HUDEP-2 (cell line): ENCODE results near the gene TMEM233.
"Not testable (repeated sequence)": the region's sequence is repeated elsewhere in the genome, so short reads cannot be mapped to it uniquely, and the experiment has no call there.

ENCODE experiments used
- DNase-seq, 76 experiments: peaks; one replicate each; lab custom pipeline; 2025; ENCODE audit not compliant: unreplicated experiment in 76 of 76; lab: John Stamatoyannopoulos, UW

Gene TMEM233

DNA sequence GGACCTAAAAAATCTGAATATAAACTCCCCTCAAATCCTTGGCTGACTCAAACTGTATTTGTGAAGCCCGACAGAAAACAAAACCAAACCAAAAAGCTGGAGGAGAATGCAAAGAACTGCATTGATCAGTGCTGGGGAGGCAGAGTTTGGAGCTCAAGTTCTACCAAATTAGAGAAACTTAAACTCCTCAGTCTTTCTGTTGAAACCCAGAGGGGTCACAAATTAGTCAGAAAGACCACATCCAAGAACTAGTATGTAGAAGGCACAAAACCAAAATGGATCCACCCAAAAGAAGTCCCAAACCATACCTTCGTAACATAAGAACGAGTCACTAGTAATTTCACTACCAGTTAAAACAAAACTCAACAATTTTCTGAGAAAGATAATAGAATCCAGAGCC is 59.1 kb downstream of the TMEM233 start:
- no peak for DNase-seq

DNA sequence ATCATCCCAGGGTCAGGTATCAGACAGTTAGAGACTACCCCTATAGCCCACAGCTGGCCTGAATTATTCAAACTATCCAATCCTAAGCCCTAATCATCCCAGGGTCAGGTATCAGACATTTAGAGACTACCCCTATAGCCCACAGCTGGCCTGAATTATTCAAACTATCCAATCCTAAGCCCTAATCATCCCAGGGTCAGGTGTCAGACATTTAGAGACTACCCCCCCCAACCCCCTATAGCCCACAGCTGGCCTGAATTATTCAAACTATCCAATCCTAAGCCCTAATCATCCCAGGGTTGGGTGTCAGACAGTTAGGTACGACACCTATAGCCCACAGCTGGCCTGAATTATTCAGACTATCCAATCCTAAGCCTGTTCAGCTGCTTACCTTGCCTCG is 63.4 kb downstream of the TMEM233 start:
- DNase-seq = not testable (repeated sequence)

DNA sequence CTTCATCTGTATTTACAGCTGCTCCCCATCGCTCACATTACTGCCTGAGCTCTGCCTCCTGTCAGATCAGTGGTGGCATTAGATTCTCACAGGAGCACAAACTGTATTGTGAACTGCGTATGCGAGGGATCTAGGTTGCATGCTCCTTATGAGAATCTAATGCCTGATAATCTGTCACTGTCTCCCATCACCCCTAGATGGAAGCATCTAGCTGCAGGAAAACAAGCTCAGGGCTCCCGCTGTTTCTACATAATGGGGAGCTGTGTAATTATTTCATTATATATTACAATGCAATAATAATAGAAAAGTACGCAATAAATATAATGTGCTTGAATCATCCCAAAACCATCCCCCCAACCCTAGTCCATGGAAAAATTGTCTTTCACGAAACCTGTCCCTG is 64.6 kb downstream of the TMEM233 start:
- peak in 4 of 76 experiments; percentile 8 to 16 (median 14) for DNase-seq

DNA sequence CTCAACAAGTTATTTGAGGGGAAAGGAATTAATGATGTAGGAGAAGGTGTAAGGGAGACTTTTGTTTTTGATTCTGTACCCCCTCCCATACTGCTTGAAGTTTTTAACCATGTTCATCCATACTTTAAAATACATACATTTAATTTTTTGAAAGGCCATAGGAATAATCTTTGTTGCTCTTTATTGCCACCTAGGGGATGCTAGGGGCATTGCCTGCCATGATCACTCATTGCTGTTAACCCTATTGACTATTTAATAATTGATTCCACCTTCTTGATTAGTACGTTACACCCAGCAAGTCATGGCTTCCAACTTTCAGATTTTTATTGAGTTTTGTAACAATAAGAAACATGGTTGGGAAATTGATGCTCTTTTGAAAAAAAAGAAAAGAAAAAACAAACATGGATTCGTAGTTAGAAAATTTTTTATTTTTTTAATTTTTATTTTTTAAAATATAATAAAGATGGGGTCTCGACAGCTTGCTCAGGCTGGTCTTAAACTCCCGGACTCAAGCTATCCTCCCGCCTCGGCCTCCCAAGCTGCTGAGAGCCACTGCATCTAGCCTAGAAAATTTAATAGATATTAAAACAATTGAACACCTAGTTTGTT is 65.8 kb downstream of the TMEM233 start:
- peak in 39 of 76 experiments; percentile 5 to 73 (median 44) for DNase-seq

DNA sequence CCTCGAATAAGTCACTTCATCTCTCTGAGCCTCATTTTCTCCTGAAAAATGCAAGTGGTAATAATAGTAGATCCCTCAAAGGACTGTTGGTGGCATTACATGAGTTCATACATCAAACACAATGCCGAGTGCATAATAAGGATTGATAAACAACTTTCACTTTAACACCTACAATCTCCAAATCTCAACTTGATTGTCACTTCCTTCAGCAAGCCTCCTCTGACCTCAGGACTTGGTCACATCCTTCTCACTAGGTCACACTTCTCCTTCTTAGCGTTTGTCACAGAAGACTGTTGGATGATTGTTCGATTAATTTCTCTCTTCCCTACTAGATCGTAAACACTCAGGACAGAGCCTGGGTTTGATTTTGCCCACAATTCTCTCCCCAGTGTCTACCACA is 66.5 kb downstream of the TMEM233 start:
- DNase-seq = no peak

DNA sequence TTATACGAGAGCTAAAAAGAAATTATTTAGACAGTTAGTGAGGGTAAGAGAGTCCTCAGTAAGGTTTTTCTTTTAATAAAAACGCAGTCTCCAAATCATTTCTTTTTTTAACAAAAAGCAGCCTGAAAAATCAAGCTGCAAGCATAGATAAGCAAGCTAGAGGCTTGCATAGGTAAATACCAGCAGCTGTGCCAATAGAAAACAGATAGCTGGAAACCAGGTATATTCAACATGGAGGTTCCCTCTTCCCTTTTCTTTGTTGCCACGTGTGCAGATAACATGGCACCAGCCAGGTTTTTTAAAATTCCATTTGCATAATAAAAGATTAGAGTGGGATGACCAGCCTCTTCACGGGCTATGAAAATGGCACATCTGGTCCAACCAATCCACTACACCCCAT is 68.3 kb downstream of the TMEM233 start:
- DNase-seq = peak in 1 of 76 experiments; percentile 11

DNA sequence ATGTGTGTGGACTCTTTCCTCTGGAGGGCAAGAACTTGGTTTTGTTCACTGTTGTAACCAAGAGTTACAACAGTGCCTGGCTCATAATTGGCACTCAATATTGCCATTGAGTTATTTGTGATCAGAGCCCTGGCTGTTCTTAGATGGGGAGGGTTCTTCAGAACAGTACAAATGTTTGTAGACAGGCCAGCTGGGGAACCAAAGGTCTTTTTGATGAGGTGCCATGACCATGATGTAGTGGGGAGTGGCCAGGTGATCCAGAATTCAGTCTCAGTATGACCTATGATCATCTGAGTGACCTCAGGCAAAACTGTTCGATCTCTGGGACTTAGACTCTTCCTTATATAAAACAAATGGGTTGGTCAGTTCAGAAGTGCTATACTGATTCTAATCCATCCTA is 71.1 kb downstream of the TMEM233 start:
- DNase-seq = peak in 1 of 76 experiments; percentile 12

DNA sequence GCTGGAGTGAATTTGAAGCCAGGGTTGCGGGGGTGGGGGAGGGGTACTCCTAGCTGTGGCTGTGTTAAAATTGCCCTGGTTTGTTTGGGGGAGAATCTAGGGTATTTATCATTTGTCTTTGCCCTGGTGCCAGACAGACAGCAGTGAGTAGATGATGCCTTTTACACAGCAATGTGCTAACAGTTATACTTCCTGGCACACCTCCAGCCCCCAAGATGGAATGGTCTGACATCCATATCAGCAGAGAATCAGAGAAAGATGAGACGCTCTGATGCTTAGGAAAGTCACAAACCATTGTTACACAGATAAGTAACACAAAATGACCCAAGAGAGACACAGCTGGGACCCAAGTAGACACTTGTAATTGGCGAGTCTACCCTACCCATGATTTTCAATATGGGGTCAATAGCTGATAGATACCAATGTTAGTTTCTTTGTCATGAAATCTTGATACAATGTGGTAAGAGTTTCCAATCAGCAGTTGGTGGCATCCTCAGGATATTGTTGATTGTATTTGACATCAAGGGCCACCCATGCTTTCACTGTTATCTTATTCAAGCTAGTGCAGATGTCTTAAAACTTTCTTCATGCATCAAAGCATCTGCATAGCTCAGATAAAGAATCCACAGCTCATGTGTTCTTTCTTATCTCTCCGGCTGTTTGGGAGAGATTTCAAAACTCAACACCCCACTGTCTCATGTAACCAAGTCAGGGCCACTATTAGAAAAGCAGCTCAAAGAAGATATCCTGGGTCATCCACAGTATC is 71.8 kb downstream of the TMEM233 start:
- peak in 75 of 76 experiments; percentile 12 to 99 (median 83) for DNase-seq

DNA sequence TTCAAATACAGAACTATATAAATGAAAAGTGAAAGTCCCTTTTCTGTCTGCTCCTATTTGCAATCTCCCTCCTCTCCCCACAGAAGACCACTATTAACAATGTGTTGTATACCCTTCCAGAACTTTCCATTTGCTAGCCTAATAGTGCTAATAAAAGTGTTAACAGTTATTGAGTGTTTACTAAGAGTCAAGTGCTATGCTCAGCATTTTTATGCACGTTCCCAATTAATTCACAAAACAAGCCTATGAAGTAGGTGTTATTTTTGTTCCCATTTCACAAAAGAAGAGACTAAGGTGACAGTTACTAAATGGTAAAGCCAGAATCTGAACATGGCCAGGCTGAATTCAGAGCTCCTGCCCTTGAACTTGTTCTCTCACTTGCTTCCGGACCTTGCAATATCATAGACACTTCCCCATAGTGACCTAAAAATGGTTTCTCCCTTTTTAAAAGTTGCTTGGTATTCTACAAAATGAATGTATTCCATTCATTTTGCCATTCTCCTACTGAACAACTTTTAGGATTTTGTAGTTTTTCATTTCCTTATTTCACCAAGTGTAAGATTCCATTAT is 72.7 kb downstream of the TMEM233 start:
- peak in 2 of 76 experiments; percentile 15 to 26 for DNase-seq

DNA sequence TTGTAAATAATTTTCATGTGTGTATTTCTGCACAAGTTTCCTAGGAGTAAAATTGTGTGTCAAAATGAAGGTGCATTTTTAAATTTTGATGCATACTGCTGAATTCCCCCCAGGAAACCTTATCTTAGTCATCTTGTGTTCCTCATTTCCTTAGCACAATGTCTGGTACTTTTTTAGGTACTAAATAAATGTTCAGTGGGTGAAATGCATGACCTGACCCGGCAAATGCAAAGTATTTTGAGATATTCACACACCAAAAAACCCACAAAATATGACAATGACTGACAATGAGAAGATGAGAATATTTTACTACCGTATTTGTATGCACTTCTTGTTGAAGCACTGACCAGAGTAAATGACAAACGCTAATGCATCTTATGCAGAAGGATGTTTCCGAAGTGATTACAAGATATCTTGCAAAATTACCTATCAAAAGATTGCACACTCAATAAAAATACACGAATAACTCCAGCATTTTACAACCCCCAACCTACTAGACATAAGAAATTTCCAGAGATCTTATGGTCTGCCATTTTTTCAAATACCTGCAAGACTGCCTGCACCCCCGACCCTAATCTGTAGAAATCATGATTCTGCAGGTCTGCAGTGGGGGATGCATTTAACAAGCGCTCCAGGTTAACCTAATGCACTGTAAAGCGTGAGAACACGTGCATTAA is 73.5 kb downstream of the TMEM233 start:
- no peak for DNase-seq

DNA sequence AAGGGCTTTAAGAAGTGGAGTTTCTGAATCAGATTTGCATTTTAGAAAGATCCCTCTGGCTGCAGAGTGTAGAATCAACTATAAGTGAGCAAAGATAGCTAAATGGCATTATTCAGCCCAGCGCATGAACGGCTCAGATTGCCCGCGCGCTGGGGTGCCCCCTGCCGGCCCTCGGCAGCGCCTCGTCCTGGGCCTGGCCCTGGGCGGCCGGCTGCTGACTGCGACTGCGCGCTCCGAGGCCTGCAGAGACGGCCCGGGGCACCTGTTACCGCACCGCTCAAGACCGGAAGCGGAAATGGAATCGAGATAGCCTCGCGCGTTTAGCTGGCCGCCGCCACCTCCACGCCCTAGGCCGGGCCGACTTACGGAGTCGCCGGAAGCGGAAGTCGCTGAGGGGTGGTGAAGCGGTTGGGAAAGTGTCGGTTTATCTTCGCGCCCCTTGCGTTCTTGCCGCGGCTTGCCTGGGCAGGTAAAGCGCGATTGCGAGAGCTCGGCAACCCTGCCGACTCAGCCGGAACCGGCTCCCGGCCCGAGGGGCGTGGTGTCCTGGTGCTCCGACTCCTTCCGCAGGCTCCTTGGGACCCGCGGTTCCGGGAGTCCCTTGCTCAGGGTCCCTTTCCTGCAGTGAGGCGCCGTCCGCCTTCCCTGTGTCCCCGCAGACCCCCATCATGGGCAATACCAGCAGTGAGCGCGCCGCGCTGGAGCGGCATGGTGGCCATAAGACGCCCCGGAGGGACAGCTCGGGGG is 74.2 kb downstream of the TMEM233 start, which contains the start of gene PRKAB1:
Gene PRKAB1 (plus strand): TSS at position 557 of the 747 bp plus-strand sequence. CDS start 112 bp downstream, at position 669.
- DNase-seq = peak in 75 of 76 experiments; percentile 38 to 98 (median 95)

DNA sequence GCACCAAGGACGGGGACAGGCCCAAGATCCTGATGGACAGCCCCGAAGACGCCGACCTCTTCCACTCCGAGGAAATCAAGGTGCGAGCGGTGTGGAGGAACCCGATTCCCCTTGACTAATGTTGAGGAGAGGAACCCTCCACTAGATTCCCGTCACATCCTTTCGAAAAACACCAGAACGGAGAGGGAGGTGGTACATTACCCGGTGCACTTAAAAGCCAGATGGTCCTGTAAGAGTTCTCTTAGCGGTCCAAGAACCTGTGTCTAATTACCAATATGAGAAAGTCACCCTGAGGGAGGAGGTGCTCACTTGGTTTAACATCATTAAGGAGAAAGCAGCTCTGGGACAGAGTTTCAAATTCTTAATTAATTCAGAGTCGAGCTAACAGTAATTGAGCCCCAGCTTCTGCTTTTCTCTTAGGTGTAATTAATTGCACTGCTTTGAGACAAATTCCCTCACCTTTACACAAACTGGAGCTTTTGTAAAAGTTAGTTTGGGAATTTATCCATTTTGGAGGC is 74.8 kb downstream of the TMEM233 start:
- DNase-seq = peak in 2 of 76 experiments; percentile 40 to 50

DNA sequence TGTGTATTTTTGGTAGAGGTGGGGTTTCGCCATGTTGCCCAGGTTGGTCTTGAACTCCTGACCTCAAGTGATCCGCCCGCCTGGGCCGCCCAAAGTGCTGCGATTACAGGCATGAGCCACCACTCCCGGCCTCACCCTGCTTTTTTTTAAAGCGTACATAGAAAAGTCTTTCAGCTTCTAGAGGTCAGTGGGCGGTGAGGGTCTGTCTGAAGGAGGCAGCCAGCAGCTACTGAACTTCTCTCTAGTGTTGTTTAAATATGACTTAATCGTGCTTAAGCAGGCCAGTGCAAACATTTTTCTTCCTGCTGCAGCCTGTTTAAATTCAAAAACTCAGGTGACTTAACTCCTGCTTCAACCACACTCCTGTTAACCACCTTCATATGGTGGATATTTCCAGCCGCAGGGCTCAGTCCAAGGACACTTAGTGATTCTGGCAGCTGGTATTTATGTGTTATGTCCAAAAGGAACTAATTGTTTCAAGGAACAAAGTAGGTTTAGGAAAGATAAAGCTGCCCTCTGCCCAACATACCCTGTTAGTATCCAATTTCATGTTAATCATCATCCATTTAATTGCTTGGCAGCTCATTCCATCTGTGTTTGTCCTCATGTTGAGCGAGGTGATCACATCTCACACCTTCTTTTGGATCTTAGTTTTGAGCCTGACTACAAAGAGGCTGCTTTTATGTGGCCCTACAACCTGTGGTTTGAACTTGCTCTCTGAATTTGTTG is 76.3 kb downstream of the TMEM233 start:
- DNase-seq = peak in 36 of 76 experiments; percentile 5 to 48 (median 23)

DNA sequence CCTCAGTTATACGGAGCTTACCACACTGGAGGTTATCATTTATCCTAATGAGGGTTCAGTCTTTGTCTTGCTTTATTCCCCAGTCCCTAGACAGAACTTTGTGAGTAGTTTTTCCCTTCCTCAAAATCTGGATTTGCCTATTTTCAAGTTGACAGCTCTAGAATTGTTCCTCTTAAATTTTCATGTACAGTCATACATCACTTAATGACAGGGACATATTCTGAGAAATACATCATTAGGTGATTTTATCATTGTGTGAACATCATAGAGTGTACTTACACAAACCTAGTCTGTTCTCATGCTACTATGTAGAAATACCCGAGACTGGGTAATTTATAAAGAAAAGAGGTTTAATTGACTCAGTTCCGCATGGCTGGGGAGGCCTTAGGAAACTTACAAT is 77.5 kb downstream of the TMEM233 start:
- DNase-seq = no peak

DNA sequence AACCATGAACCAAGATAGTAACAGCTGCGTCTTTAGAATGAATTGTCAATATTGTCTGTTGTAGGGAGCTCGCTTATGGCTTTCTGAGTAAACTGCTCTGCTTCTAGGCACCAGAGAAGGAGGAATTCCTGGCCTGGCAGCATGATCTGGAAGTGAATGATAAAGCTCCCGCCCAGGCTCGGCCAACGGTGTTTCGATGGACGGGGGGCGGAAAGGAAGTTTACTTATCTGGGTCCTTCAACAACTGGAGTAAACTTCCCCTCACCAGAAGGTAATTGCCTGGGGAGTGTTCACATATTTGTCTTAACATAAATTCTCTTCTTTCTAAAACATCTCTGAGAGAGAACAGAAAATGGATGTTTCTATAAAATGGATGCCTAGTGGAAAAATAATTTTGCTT is 78.6 kb downstream of the TMEM233 start:
- DNase-seq = peak in 51 of 76 experiments; percentile 8 to 70 (median 40)

DNA sequence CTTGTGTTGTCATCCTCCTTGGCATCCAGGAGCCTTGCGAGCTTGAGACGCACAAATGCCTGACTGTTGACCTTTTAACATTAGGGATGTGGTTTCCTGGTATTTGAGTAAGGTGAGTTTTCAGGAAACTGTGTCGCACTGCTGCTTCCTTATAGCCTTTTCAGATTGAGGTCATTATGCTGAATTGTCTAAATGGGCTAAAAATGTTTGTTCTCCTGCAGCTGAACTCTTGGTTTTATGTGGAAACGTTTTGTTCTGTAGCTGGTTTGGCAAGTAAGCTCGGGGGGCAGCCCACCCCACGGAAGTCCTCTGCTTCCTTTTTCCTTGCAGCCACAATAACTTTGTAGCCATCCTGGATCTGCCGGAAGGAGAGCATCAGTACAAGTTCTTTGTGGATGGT is 80.1 kb downstream of the TMEM233 start:
- DNase-seq = no peak

DNA sequence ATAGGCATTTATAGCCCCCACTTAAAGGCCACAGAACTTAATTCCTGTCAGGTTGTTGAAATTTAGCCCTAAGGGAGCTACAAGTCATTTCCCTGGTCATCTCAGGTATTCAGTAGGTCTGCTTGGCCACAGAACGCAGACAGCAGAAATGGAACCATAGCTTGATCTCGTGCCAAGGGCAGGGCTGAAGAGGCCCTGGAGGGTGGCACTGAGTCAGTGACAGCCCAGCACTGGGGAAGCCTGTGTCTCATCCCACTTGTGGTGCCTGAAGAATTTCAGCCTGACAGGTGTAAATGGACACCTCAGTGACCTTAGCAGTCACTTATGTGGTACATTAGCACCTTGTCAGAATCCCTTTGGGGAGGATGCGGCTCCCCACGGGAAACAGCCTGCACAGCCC is 81.0 kb downstream of the TMEM233 start:
- peak in 6 of 76 experiments; percentile 5 to 28 (median 20) for DNase-seq

DNA sequence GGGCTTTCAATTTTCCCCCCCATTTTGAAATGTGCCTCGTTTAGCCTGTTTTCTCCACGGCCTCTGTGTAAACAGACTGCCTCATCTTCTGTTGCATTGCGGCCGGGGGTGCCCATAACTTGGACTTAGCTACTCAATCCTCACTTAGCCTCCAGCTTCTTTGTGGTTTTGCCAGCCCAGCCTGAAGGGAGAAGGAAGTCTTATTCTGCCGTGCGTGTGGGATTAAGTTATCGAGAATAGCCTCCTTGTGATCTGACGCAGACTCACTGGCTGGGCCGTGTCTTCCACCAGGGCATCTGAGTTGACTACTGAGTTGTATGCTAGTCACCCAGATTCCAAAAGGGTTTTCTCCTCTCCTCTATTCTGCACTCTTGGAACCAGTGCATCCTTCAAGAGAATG is 82.4 kb downstream of the TMEM233 start:
- no peak for DNase-seq

DNA sequence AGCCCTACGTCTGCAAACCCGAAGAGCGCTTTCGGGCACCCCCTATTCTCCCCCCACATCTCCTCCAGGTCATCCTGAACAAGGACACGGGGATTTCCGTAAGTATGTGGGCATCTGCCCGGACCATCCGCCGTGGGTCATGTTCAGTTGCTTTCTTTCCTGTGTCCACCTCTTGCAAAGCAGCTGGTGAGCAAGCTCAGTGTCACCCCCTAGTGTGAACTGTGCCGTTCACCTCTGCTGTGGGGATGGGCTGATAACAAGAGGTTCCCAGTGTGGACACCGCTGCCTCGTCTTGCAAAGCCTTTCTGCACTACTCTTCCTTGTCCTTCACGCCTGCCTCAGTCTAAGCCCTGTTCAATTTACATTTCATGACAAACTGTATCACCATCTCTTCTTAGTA is 83.0 kb downstream of the TMEM233 start:
- peak in 5 of 76 experiments; percentile 8 to 26 (median 15) for DNase-seq
